Stomach (tissue), 9 donors: ENCODE data around the gene KIRREL1. TPM values are rescaled to one million over a fixed set of nuclear protein-coding genes. Genes with fewer than 3 reads are reported as not detected.

Source experiments
- DNase-seq, 2 donors: peaks; one replicate each; pipeline versions ENCODE4 v3.0.0 to v3.0.0-alpha.2; 2013 to 2019
- H3K27ac ChIP-seq, 5 donors: fragments of 200-600 bp in 4 of 5; sonication (generic) in 4 of 5; one replicate each; pipeline ENCODE4 v1.5.1; 2013 to 2019; ENCODE audit warnings: mild to moderate bottlenecking in 1 of 5, moderate library complexity in 1 of 5
- H3K27me3 ChIP-seq, 3 donors: fragments of 200-600 bp; sonication (generic); one replicate each; pipeline ENCODE4 v1.5.1; 2017 to 2019; ENCODE audit warnings: mixed run types in 1 of 3
- H3K36me3 ChIP-seq, 4 donors: fragments of 200-600 bp; sonication (generic); 1 replicate in 3 of 4; 2 replicates in 1 of 4; pipeline ENCODE4 v1.5.1; 2016 to 2019
- H3K4me1 ChIP-seq, 4 donors: fragments of 200-600 bp; sonication (generic); one replicate each; pipeline ENCODE4 v1.5.1; 2016 to 2019
- H3K4me3 ChIP-seq, 4 donors: fragments of 200-600 bp; sonication (generic) in 3 of 4; one replicate each; pipeline ENCODE4 v1.5.1; 2016 to 2019; ENCODE audit warnings: mild to moderate bottlenecking in 1 of 4
- H3K9me3 ChIP-seq, 4 donors: fragments of 200-600 bp; sonication (generic); one replicate each; pipeline ENCODE4 v1.5.1; 2016 to 2019
- EP300 ChIP-seq: sonication (generic); formaldehyde crosslinking; IDR thresholded peaks from one replicate; pipeline ENCODE4 v1.6.1; 2017; ENCODE audit warnings: antibody characterized with exemption
- POLR2A ChIP-seq, 4 donors: fragments of 450-650 bp; IDR thresholded peaks; one replicate each; pipeline ENCODE4 v1.6.1; 2016; ENCODE audit warnings: antibody characterized with exemption in 4 of 4, control low read depth in 2 of 4, mild to moderate bottlenecking in 1 of 4, moderate library complexity in 1 of 4
- POLR2AphosphoS5 ChIP-seq, 3 donors: sonication (generic); formaldehyde crosslinking; IDR thresholded peaks; one replicate each; pipeline ENCODE4 v1.6.1; 2016; ENCODE audit warnings: antibody characterized with exemption in 3 of 3
- WGBS, 5 donors: extraction: QIAGEN DNeasy Blood & Tissue Kit in 3 of 5; methylation state at CpG; one replicate each; pipeline versions ENCODE4 v1.1.5 to v1.1.7; 2013 to 2018; 5-methylcytosine and 5-hydroxymethylcytosine counted together
- intact Hi-C: fragments of 100-400 bp; cut with DNase I; formaldehyde crosslinking; loops from one replicate; pipeline ENCODE4 v1.15.1; 2023; ENCODE audit warnings: low total_unique reads
- polyA plus RNA-seq, 3 donors: library from polyadenylated mRNA; stranded (reverse); fragments of 200-250 nt; gene quantifications; one replicate each; pipeline ENCODE4 v1.2.3, GENCODE V29; 2013
- total RNA-seq, 5 donors: library from RNA; depleted of rRNA; stranded (reverse); fragments of >200 nt; gene quantifications; one replicate each; pipeline versions ENCODE4 v1.1.0 to v1.2.3, GENCODE V29; 2014 to 2016
- TF ChIP-seq, protein P1 (sequence below), 7 experiments: fragments of 450-650 bp in 4 of 7; fragments of 200-600 bp in 3 of 7; sonication (generic) in 3 of 7; IDR thresholded peaks; one replicate each; pipeline ENCODE4 v1.5.1; 2016 to 2019; ENCODE audit warnings: antibody characterized with exemption in 7 of 7, control low read depth in 2 of 7, mild to moderate bottlenecking in 1 of 7
- donor health status: healthy with polysubstance abuse.
- donor health status: Bipolar disorder and iron deficiency.
- donor health status: healthy.

KIRREL1 gene
- total and polyA plus RNA-seq, 8 donors = 2.8 to 27.9 (median 4.2) TPM

DNA sequence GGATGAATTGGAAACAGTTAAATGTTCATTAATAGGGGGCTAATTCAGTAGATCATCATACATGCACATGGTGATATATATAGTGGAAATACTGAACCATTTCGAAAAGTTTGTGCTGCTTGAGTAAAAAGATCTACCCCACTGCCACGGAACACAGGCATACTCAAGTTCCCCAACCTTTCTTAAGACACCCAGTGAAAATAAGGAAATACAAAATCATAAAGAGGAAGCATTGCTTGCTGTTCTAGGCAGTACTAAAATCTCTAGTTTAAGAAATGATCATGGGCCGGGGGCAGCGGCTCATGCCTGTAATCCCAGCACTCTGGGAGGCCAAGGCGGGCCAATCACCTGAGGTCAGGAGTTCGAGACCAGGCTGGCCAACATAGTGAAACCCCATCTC lies 37.6 kb upstream of the KIRREL1 start:
- Histone ChIP-seq H3K4me1 (peaks cover 0 to 7% (median 3%) of the 10 kb centered on the region in 4 donors), H3K27me3 (peaks cover 0 to 32% (median 0%) of the 10 kb centered on the region in 3 donors), H3K27ac (no peak overlapping the region), H3K9me3 (no peaks in the 10 kb centered on the region), H3K36me3 (no peaks in the 10 kb centered on the region), H3K4me3 (no peak overlapping the region)
- DNase-seq = no peak
- TF ChIP-seq, protein P1, sequence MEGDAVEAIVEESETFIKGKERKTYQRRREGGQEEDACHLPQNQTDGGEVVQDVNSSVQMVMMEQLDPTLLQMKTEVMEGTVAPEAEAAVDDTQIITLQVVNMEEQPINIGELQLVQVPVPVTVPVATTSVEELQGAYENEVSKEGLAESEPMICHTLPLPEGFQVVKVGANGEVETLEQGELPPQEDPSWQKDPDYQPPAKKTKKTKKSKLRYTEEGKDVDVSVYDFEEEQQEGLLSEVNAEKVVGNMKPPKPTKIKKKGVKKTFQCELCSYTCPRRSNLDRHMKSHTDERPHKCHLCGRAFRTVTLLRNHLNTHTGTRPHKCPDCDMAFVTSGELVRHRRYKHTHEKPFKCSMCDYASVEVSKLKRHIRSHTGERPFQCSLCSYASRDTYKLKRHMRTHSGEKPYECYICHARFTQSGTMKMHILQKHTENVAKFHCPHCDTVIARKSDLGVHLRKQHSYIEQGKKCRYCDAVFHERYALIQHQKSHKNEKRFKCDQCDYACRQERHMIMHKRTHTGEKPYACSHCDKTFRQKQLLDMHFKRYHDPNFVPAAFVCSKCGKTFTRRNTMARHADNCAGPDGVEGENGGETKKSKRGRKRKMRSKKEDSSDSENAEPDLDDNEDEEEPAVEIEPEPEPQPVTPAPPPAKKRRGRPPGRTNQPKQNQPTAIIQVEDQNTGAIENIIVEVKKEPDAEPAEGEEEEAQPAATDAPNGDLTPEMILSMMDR (IDR thresholded peaks at IDR 0.05) = no peak
- TF ChIP-seq EP300 (no peak), POLR2AphosphoS5 (IDR thresholded peaks at IDR 0.05) (no peak), POLR2A (IDR thresholded peaks at IDR 0.05) (no peak)
- intact Hi-C loops = no loop called here
- WGBS, 5 donors = 69 to 88% (median 85%) methylated on average over 6 of the region's 6 CpGs

DNA sequence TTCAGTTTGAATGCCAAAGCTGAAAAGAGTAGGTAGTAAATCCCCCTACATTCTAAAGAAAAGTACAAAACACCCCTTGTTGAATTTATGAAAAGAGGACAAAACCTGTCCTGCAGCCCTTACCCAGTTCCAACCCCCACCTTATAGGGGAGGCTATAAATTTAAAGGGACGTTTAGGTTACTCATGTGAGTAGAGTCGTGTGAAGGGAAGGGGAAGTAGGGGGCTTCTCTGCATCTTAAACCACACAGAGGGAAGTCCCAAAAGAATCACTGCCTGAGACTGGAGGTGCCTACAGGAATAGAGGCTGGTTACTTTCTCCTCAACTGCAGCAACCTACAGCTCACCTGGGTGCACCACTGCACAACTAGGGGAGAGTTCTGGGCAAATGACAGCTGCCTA lies 36.7 kb upstream of the KIRREL1 start:
- no peak overlapping the region for H3K27ac ChIP-seq
- H3K36me3 ChIP-seq = no peaks in the 10 kb centered on the region
- no peak for DNase-seq
- no peak overlapping the region for H3K4me3 ChIP-seq
- intact Hi-C loops = no loop called here
- peaks cover 0 to 7% (median 3%) of the 10 kb centered on the region in 4 donors for H3K4me1 ChIP-seq
- TF ChIP-seq POLR2AphosphoS5 (IDR thresholded peaks at IDR 0.05) (no peak), EP300 (no peak), POLR2A (IDR thresholded peaks at IDR 0.05) (no peak)
- TF ChIP-seq, protein P1 (IDR thresholded peaks at IDR 0.05) = no peak
- H3K27me3 ChIP-seq = peaks cover 0 to 34% (median 0%) of the 10 kb centered on the region in 3 donors
- H3K9me3 ChIP-seq = no peaks in the 10 kb centered on the region
- WGBS, 5 donors = 46 to 61% (median 48%) methylated on average over 2 of the region's 2 CpGs

DNA sequence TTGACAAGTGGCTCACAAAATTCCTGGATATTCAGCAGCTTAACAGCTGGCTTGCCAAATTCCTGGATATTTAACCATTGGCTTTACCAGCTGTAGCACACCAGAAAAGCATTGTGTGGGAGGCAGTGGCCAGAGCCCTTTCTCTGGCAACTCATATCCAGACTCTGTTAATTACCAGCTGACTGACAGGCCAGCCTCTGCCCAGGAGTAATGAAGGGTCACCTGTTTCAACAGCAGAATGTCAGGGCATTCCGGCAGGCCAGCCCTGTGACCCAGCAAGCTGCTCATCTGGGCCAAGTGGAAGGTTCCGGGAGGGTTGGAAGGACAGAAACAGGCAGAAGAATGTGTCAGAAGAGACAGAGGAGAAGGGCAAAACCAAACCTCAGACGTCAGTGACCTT lies 35.2 kb upstream of the KIRREL1 start:
- H3K27ac ChIP-seq = no peak overlapping the region
- peaks cover 0 to 8% (median 0%) of the 10 kb centered on the region in 4 donors for H3K4me1 ChIP-seq
- H3K4me3 ChIP-seq = no peak overlapping the region
- H3K27me3 ChIP-seq = peaks cover 0 to 41% (median 0%) of the 10 kb centered on the region in 3 donors
- intact Hi-C loops = no loop called here
- TF ChIP-seq POLR2AphosphoS5 (IDR thresholded peaks at IDR 0.05) = no peak
- TF ChIP-seq, protein P1 (IDR thresholded peaks at IDR 0.05) = no peak
- TF ChIP-seq EP300 = no peak
- TF ChIP-seq POLR2A (IDR thresholded peaks at IDR 0.05) = no peak
- no peaks in the 10 kb centered on the region for H3K9me3 ChIP-seq
- DNase-seq = no peak
- 66 to 79% (median 69%) methylated on average over 3 of the region's 3 CpGs for WGBS, 5 donors
- H3K36me3 ChIP-seq = no peaks in the 10 kb centered on the region

DNA sequence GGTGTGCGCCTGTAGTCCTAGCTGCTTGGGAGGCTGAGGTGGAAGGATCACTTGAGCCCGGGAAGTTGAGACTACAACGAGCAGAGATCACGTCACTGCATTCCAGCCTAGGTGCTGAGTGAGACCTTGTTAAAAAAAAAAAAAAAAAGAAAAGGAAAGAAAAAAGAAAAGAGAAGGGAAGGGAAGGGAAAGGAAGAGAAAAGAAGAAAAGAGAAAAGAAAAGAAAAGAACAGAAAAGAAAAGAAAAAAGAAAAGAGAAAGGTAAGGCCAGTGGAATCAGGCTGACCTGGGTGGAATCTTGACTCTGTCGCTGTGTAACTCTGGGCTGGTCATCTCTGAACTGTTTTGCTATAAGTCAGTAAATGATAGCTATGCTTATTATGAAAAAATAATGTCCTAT lies 33.7 kb upstream of the KIRREL1 start:
- intact Hi-C loops = no loop called here
- peaks cover 0 to 43% (median 0%) of the 10 kb centered on the region in 3 donors for H3K27me3 ChIP-seq
- WGBS, 5 donors = 94 to 97% (median 96%) methylated on average over 5 of the region's 5 CpGs

More for the DNA sequence above, 33.7 kb upstream of the KIRREL1 start:
- no peak overlapping the region for H3K27ac ChIP-seq
- no peak overlapping the region for H3K4me3 ChIP-seq
- TF ChIP-seq, protein P1 (IDR thresholded peaks at IDR 0.05) = no peak
- TF ChIP-seq EP300 = no peak
- no peak for TF ChIP-seq POLR2AphosphoS5 (IDR thresholded peaks at IDR 0.05)
- no peaks in the 10 kb centered on the region for H3K36me3 ChIP-seq
- peaks cover 0 to 12% (median 2%) of the 10 kb centered on the region in 4 donors for H3K4me1 ChIP-seq
- no peaks in the 10 kb centered on the region for H3K9me3 ChIP-seq
- DNase-seq = no peak
